Fibroblast of mammary gland (primary cell): ENCODE measurements around the gene UPF3A.
"Not testable (repeated sequence)": the region's sequence is repeated elsewhere in the genome, so short reads cannot be mapped to it uniquely, and the experiment has no call there.

ENCODE experiments used
- DNase-seq: peaks from one replicate; pipeline ENCODE4 v3.0.0-alpha.2; 2010; ENCODE audit warnings: low read depth
- H3K4me3 ChIP-seq: 2 replicates; pipeline ENCODE4 v1.5.1; 2011; ENCODE audit warnings: low read depth, mild to moderate bottlenecking, low read length, moderate library complexity; ENCODE audit not compliant: control insufficient read depth
- CTCF ChIP-seq: conservative IDR thresholded peaks from 2 replicates; pipeline ENCODE4 v1.5.1; 2011; ENCODE audit warnings: low read depth, low read length, inconsistent platforms; ENCODE audit not compliant: control insufficient read depth, insufficient read depth

Gene UPF3A

GRCh38 chr13:114321256-114321655 is 39.9 kb downstream of the UPF3A start:
- H3K4me3 ChIP-seq: no peak overlapping the region
- TF ChIP-seq CTCF: no peak
- no peak for DNase-seq

- no peak for DNase-seq
- no peak overlapping the region for H3K4me3 ChIP-seq
- TF ChIP-seq CTCF: no peak
Measured at GRCh38 chr13:114323349-114323748, 41.9 kb downstream of the UPF3A start.

GRCh38 chr13:114324334-114324733 is 42.9 kb downstream of the UPF3A start:
- no peak for TF ChIP-seq CTCF
- DNase-seq: no peak
- no peak overlapping the region for H3K4me3 ChIP-seq

- TF ChIP-seq CTCF: no peak
- H3K4me3 ChIP-seq: no peak overlapping the region
- DNase-seq: no peak
Measured at GRCh38 chr13:114325729-114326128, 44.3 kb downstream of the UPF3A start.

GRCh38 chr13:114328034-114328433 is 46.6 kb downstream of the UPF3A start:
- TF ChIP-seq CTCF: no peak
- no peak overlapping the region for H3K4me3 ChIP-seq
- DNase-seq: no peak

- DNase-seq: no peak
- TF ChIP-seq CTCF: no peak
- H3K4me3 ChIP-seq: no peak overlapping the region
Measured at GRCh38 chr13:114328595-114328994, 47.2 kb downstream of the UPF3A start.

- DNase-seq: no peak
- TF ChIP-seq CTCF: no peak
- H3K4me3 ChIP-seq: no peak overlapping the region
Measured at GRCh38 chr13:114330086-114330485, 48.7 kb downstream of the UPF3A start.

GRCh38 chr13:114333881-114334280 is 52.5 kb downstream of the UPF3A start:
- DNase-seq, H3K4me3 ChIP-seq: not testable (repeated sequence)
